ENCODE results near the gene MRPS7. TPM values are rescaled to one million over a fixed set of nuclear protein-coding genes. Genes with fewer than 3 reads are reported as not detected.

The MRPS7 gene
- total and polyA plus RNA-seq, 9 donors = 19.6 to 46.4 (median 34.3) TPM

GRCh38 chr17:75231741-75232464 lies 29.8 kb upstream of the MRPS7 start:
- no peak for DNase-seq
- no peak overlapping the region for H3K4me3 ChIP-seq
- H3K27me3 ChIP-seq = no peaks in the 10 kb centered on the region
- H3K27ac ChIP-seq = no peak overlapping the region
- no peaks in the 10 kb centered on the region for H3K36me3 ChIP-seq
- H3K4me1 ChIP-seq (ENCODE audit: insufficient read depth) = no peaks in the 10 kb centered on the region
- no peak for TF ChIP-seq EP300 (IDR thresholded peaks at IDR 0.05)
- no peak for TF ChIP-seq POLR2A (IDR thresholded peaks at IDR 0.05)
- no peak for TF ChIP-seq CTCF (IDR thresholded peaks at IDR 0.05)
- H3K9me3 ChIP-seq = no peaks in the 10 kb centered on the region
- intact Hi-C loops (cut with DNase I) = no loop called here
- 84 to 87% (median 85%) methylated on average over 18 of the region's 18 CpGs for WGBS, 3 donors

GRCh38 chr17:75232786-75233185 lies 28.9 kb upstream of the MRPS7 start:
- Histone ChIP-seq H3K4me1 (ENCODE audit: insufficient read depth) (no peaks in the 10 kb centered on the region), H3K4me3 (no peak overlapping the region), H3K27ac (no peak overlapping the region), H3K9me3 (no peaks in the 10 kb centered on the region), H3K27me3 (no peaks in the 10 kb centered on the region), H3K36me3 (no peaks in the 10 kb centered on the region)
- TF ChIP-seq POLR2A (IDR thresholded peaks at IDR 0.05) (no peak), EP300 (IDR thresholded peaks at IDR 0.05) (no peak), CTCF (IDR thresholded peaks at IDR 0.05) (no peak)
- intact Hi-C loops (cut with DNase I) = no loop called here
- WGBS, 3 donors = 92% methylated on average over 13 of the region's 13 CpGs
- DNase-seq = no peak

- no peak overlapping the region for H3K4me3 ChIP-seq
- H3K27me3 ChIP-seq = no peaks in the 10 kb centered on the region
- WGBS, 3 donors = 73 to 75% (median 73%) methylated on average over 12 of the region's 12 CpGs
- no peaks in the 10 kb centered on the region for H3K9me3 ChIP-seq
- H3K4me1 ChIP-seq (ENCODE audit: insufficient read depth) = no peaks in the 10 kb centered on the region
- TF ChIP-seq CTCF (IDR thresholded peaks at IDR 0.05) (no peak), EP300 (IDR thresholded peaks at IDR 0.05) (no peak), POLR2A (IDR thresholded peaks at IDR 0.05) (no peak)
- intact Hi-C loops (cut with DNase I) = no loop called here
- no peak overlapping the region for H3K27ac ChIP-seq
- H3K36me3 ChIP-seq = no peaks in the 10 kb centered on the region
- no peak for DNase-seq
Observed at GRCh38 chr17:75237100-75238014, 24.3 kb upstream of the MRPS7 start.

- intact Hi-C loops (cut with DNase I) = no loop called here
- Histone ChIP-seq H3K36me3 (no peaks in the 10 kb centered on the region), H3K27me3 (no peaks in the 10 kb centered on the region), H3K27ac (no peak overlapping the region), H3K4me3 (no peak overlapping the region), H3K9me3 (no peaks in the 10 kb centered on the region), H3K4me1 (ENCODE audit: insufficient read depth) (no peaks in the 10 kb centered on the region)
- no peak for TF ChIP-seq EP300 (IDR thresholded peaks at IDR 0.05)
- no peak for TF ChIP-seq CTCF (IDR thresholded peaks at IDR 0.05)
- no peak for TF ChIP-seq POLR2A (IDR thresholded peaks at IDR 0.05)
- 73 to 83% (median 77%) methylated on average over 11 of the region's 11 CpGs for WGBS, 3 donors
- no peak for DNase-seq
Observed at GRCh38 chr17:75238020-75238580, 23.6 kb upstream of the MRPS7 start.

Measured in ovary (tissue), 9 donors.